HepG2 (cell line): ENCODE data around the gene OR1S2. TPM values are rescaled to one million over a fixed set of nuclear protein-coding genes. Genes with fewer than 3 reads are reported as not detected.

Experiments used
- CBX1 ChIP-seq: IDR thresholded peaks from one replicate; pipeline ENCODE4 v1.6.1; 2016; ENCODE audit warnings: antibody characterized with exemption, low read depth
- CBX2 ChIP-seq, 2 experiments: fragments of 200-600 bp in 1 of 2; sonication (generic); formaldehyde crosslinking in 1 of 2; IDR thresholded peaks; 2 replicates each; pipeline versions ENCODE4 v1.7.0 to v1.8.1; 2018 to 2022; ENCODE audit warnings: low read depth in 2 of 2, low read length in 1 of 2, mild to moderate bottlenecking in 1 of 2, missing genetic modification reagents in 1 of 2
- ETV6 ChIP-seq: sonication (generic); formaldehyde crosslinking; conservative IDR thresholded peaks from 2 replicates; pipeline ENCODE4 v1.4.0; 2020; ENCODE audit warnings: missing genetic modification reagents
- FOXM1 ChIP-seq: sonication (generic); formaldehyde crosslinking; IDR thresholded peaks from 2 replicates; pipeline ENCODE4 v1.5.0; 2020; ENCODE audit warnings: missing genetic modification reagents
- MBD4 ChIP-seq: IDR thresholded peaks from 2 replicates; pipeline ENCODE4 v1.6.1; 2012; ENCODE audit warnings: low read length, inconsistent platforms, borderline replicate concordance
- NCOA5 ChIP-seq: sonication (generic); formaldehyde crosslinking; IDR thresholded peaks from 2 replicates; pipeline ENCODE4 v1.4.0; 2020; ENCODE audit warnings: missing genetic modification reagents
- PAX8 ChIP-seq: sonication (generic); formaldehyde crosslinking; IDR thresholded peaks from 2 replicates; pipeline ENCODE4 v1.8.0; 2022; ENCODE audit warnings: mild to moderate bottlenecking, missing genetic modification reagents, borderline replicate concordance
- PAXIP1 ChIP-seq: sonication (generic); formaldehyde crosslinking; conservative IDR thresholded peaks from 2 replicates; pipeline ENCODE4 v1.4.0; 2020; ENCODE audit warnings: mild to moderate bottlenecking, missing genetic modification reagents, moderate library complexity
- PRPF4 ChIP-seq: fragments of 200-400 bp; formaldehyde crosslinking; IDR thresholded peaks from 2 replicates; pipeline ENCODE4 v1.6.1; 2016; ENCODE audit warnings: low read length, low read depth; ENCODE audit not compliant: poor library complexity, severe bottlenecking
- RARG ChIP-seq: sonication (generic); formaldehyde crosslinking; IDR thresholded peaks from 2 replicates; pipeline ENCODE4 v1.4.0; 2020; ENCODE audit warnings: low read depth, mild to moderate bottlenecking, missing genetic modification reagents
- RXRB ChIP-seq: IDR thresholded peaks from 2 replicates; pipeline ENCODE4 v1.6.1; 2016; ENCODE audit warnings: borderline replicate concordance, missing genetic modification reagents, missing compliant biosample characterization
- TARDBP ChIP-seq: sonication (generic); formaldehyde crosslinking; IDR thresholded peaks from 2 replicates; pipeline ENCODE4 v1.8.0; 2022; ENCODE audit warnings: mild to moderate bottlenecking, missing genetic modification reagents
- XRCC5 ChIP-seq: fragments of 200-400 bp; formaldehyde crosslinking; optimal IDR thresholded peaks from 2 replicates; pipeline ENCODE3; 2017; ENCODE audit warnings: mild to moderate bottlenecking, low read length
- ZNF207 ChIP-seq: fragments of 450-650 bp; IDR thresholded peaks from 2 replicates; pipeline ENCODE4 v1.6.1; 2016; ENCODE audit warnings: antibody characterized with exemption, borderline replicate concordance
- ZNF24 ChIP-seq: fragments of 450-650 bp; IDR thresholded peaks from 2 replicates; pipeline ENCODE4 v1.6.1; 2017; ENCODE audit warnings: antibody characterized with exemption, mild to moderate bottlenecking
- ZNF367 ChIP-seq: sonication (generic); formaldehyde crosslinking; IDR thresholded peaks from 2 replicates; pipeline ENCODE4 v1.4.0; 2020; ENCODE audit warnings: missing genetic modification reagents, borderline replicate concordance
- ZNF460 ChIP-seq: sonication (generic); formaldehyde crosslinking; IDR thresholded peaks from 2 replicates; pipeline ENCODE4 v1.5.1; 2020; ENCODE audit warnings: missing genetic modification reagents, mild to moderate bottlenecking, borderline replicate concordance
- ZNF605 ChIP-seq: sonication (generic); formaldehyde crosslinking; IDR thresholded peaks from 2 replicates; pipeline ENCODE4 v1.8.0; 2022; ENCODE audit warnings: mild to moderate bottlenecking, missing genetic modification reagents
- ZNF703 ChIP-seq: sonication (generic); formaldehyde crosslinking; IDR thresholded peaks from 2 replicates; pipeline ENCODE4 v1.5.1; 2020; ENCODE audit warnings: missing genetic modification reagents, mild to moderate bottlenecking, moderate library complexity, borderline replicate concordance
- ZNF782 ChIP-seq: sonication (generic); formaldehyde crosslinking; IDR thresholded peaks from 2 replicates; pipeline ENCODE4 v1.4.0; 2020; ENCODE audit warnings: missing genetic modification reagents, mild to moderate bottlenecking, borderline replicate concordance
- polyA plus RNA-seq, 8 experiments: library from polyadenylated mRNA; depleted of rRNA in 3 of 8; stranded (reverse) in 7 of 8; unstranded in 1 of 8; fragments of >200 nt; fragmentation: Illumina TruSeq in 4 of 8; extraction: Trizol in 4 of 8; gene quantifications; 2 replicates each; pipeline versions ENCODE4 v1.2.1 to v1.2.3, GENCODE V29; 2011 to 2016; ENCODE audit warnings: low read depth in 4 of 8, missing spikeins in 1 of 8, mixed read lengths in 1 of 8; ENCODE audit not compliant: insufficient read depth in 1 of 8
- total RNA-seq, 5 experiments: library from RNA; depleted of rRNA; stranded (reverse); fragments of >200 nt; fragmentation: Illumina TruSeq; extraction: Trizol; gene quantifications; 2 replicates each; pipeline ENCODE4 v1.2.3, GENCODE V29; 2016; ENCODE audit warnings: low read depth in 1 of 5
- TF ChIP-seq, protein P1 (sequence below), 2 experiments: fragments of 450-650 bp in 1 of 2; sonication (generic) in 1 of 2; formaldehyde crosslinking; IDR thresholded peaks; 2 replicates each; pipeline versions ENCODE4 v1.5.0 to v1.8.0; 2020 to 2022; ENCODE audit warnings: mild to moderate bottlenecking in 1 of 2, missing genetic modification reagents in 1 of 2
- TF ChIP-seq, protein P2 (sequence below), 2 experiments: sonication (generic) in 1 of 2; formaldehyde crosslinking in 1 of 2; IDR thresholded peaks; 2 replicates each; pipeline versions ENCODE4 v1.4.0 to v1.6.1; 2018 to 2020; ENCODE audit warnings: missing genetic modification reagents in 2 of 2, borderline replicate concordance in 1 of 2, low read depth in 1 of 2, mild to moderate bottlenecking in 1 of 2, missing biosample characterization in 1 of 2
- TF ChIP-seq, protein P3 (sequence below): sonication (generic); formaldehyde crosslinking; IDR thresholded peaks from 2 replicates; pipeline ENCODE4 v1.4.0; 2020; ENCODE audit warnings: missing genetic modification reagents

Gene OR1S2
- total and polyA plus RNA-seq, 2 of the 13 experiments (the other 11 are each of a cell fraction or from before 2014, with no cell fraction given): not detected

- no peak for TF ChIP-seq ZNF207
- TF ChIP-seq PRPF4: no peak
- TF ChIP-seq PAXIP1: peak; percentile 97
- no peak for TF ChIP-seq ZNF24
- no peak for TF ChIP-seq PAX8 (CRISPR knock-in tag)
- TF ChIP-seq RXRB (CRISPR knock-in tag): peak; percentile 82
- TF ChIP-seq ZNF703 (CRISPR knock-in tag): peak; percentile 65
- no peak for TF ChIP-seq ZNF460 (CRISPR knock-in tag)
- TF ChIP-seq, protein P1, sequence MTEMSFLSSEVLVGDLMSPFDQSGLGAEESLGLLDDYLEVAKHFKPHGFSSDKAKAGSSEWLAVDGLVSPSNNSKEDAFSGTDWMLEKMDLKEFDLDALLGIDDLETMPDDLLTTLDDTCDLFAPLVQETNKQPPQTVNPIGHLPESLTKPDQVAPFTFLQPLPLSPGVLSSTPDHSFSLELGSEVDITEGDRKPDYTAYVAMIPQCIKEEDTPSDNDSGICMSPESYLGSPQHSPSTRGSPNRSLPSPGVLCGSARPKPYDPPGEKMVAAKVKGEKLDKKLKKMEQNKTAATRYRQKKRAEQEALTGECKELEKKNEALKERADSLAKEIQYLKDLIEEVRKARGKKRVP (CRISPR knock-in tag; IDR thresholded peaks at IDR 0.05): peak in 1 of 2 experiments; percentile 73; a peak in 1 of 4 replicates
- TF ChIP-seq, protein P2, sequence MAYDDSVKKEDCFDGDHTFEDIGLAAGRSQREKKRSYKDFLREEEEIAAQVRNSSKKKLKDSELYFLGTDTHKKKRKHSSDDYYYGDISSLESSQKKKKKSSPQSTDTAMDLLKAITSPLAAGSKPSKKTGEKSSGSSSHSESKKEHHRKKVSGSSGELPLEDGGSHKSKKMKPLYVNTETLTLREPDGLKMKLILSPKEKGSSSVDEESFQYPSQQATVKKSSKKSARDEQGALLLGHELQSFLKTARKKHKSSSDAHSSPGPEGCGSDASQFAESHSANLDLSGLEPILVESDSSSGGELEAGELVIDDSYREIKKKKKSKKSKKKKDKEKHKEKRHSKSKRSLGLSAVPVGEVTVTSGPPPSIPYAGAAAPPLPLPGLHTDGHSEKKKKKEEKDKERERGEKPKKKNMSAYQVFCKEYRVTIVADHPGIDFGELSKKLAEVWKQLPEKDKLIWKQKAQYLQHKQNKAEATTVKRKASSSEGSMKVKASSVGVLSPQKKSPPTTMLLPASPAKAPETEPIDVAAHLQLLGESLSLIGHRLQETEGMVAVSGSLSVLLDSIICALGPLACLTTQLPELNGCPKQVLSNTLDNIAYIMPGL (CRISPR knock-in tag; IDR thresholded peaks at IDR 0.05; ENCODE audit: borderline replicate concordance in 1 of 2, low read depth in 1 of 2): no peak
- TF ChIP-seq, protein P3, sequence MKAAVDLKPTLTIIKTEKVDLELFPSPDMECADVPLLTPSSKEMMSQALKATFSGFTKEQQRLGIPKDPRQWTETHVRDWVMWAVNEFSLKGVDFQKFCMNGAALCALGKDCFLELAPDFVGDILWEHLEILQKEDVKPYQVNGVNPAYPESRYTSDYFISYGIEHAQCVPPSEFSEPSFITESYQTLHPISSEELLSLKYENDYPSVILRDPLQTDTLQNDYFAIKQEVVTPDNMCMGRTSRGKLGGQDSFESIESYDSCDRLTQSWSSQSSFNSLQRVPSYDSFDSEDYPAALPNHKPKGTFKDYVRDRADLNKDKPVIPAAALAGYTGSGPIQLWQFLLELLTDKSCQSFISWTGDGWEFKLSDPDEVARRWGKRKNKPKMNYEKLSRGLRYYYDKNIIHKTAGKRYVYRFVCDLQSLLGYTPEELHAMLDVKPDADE: no peak
- 0 out of 2 replicates have a peak, but pooled peaks have one; percentile 52 for TF ChIP-seq ETV6 (CRISPR knock-in tag)
- TF ChIP-seq TARDBP (CRISPR knock-in tag): peak; percentile 90
- no peak for TF ChIP-seq RARG (CRISPR knock-in tag)
- no peak for TF ChIP-seq CBX1
- no peak for TF ChIP-seq ZNF782 (CRISPR knock-in tag)
- TF ChIP-seq NCOA5: no peak
- TF ChIP-seq XRCC5: no peak
- no peak for TF ChIP-seq ZNF605 (CRISPR knock-in tag)
- no peak for TF ChIP-seq MBD4
- no peak for TF ChIP-seq FOXM1
- TF ChIP-seq CBX2 (IDR thresholded peaks at IDR 0.05; ENCODE audit: low read depth, low read length): no peak
- TF ChIP-seq CBX2 (CRISPR knock-in tag; IDR thresholded peaks at IDR 0.05; ENCODE audit: low read depth): no peak
- TF ChIP-seq ZNF367 (CRISPR knock-in tag): no peak
These were observed 38.3 kb downstream of the OR1S2 start (continued) for GRCh38 chr11:58165504-58166106.
